Fibroblast of lung (primary cell): ENCODE data around the gene KCNQ1OT1. TPM values are rescaled to one million over a fixed set of nuclear protein-coding genes. Genes with fewer than 3 reads are reported as not detected.

ENCODE experiments used
- DNase-seq, 2 donors: peaks; one replicate each; pipeline versions ENCODE4 v3.0.0 to v3.0.0-alpha.2; 2010; ENCODE audit warnings: low read depth in 2 of 2
- H2AFZ ChIP-seq: 2 replicates; pipeline ENCODE4 v1.5.1; 2012; ENCODE audit warnings: low read length, control low read depth, inconsistent platforms
- H3K27ac ChIP-seq: 2 replicates; pipeline ENCODE4 v1.5.1; 2011; ENCODE audit warnings: low read length, control low read depth; ENCODE audit not compliant: insufficient read depth
- H3K27me3 ChIP-seq: 2 replicates; pipeline ENCODE4 v1.5.1; 2011; ENCODE audit warnings: mild to moderate bottlenecking, low read length; ENCODE audit not compliant: control insufficient read depth, insufficient read depth
- H3K36me3 ChIP-seq: 2 replicates; pipeline ENCODE4 v1.5.1; 2011; ENCODE audit warnings: low read length; ENCODE audit not compliant: control insufficient read depth, insufficient read depth
- H3K4me1 ChIP-seq: 2 replicates; pipeline ENCODE4 v1.5.1; 2011; ENCODE audit warnings: low read length; ENCODE audit not compliant: control insufficient read depth, insufficient read depth; ENCODE audit errors: extremely low read depth
- H3K4me2 ChIP-seq: 2 replicates; pipeline ENCODE4 v1.5.1; 2011; ENCODE audit warnings: low read length, control low read depth; ENCODE audit not compliant: insufficient read depth; ENCODE audit errors: extremely low read depth
- H3K4me3 ChIP-seq, 4 experiments: fragments of 200-600 bp in 1 of 4; sonication (generic) in 1 of 4; replicated peaks in 1 of 4; 2 replicates each; pipeline ENCODE4 v1.5.1; 2011 to 2016; ENCODE audit warnings: low read length in 4 of 4, low read depth in 3 of 4, mild to moderate bottlenecking in 3 of 4, control low read depth in 2 of 4, inconsistent platforms in 1 of 4, mixed read lengths in 1 of 4; ENCODE audit not compliant: insufficient read depth in 1 of 4; ENCODE audit errors: control extremely low read depth in 1 of 4
- H3K79me2 ChIP-seq: 2 replicates; pipeline ENCODE4 v1.5.1; 2012; ENCODE audit warnings: mild to moderate bottlenecking, low read length, inconsistent platforms; ENCODE audit not compliant: control insufficient read depth, insufficient read depth
- H3K9ac ChIP-seq: 2 replicates; pipeline ENCODE4 v1.5.1; 2011; ENCODE audit warnings: mild to moderate bottlenecking, low read length, control low read depth; ENCODE audit not compliant: insufficient read depth
- H3K9me3 ChIP-seq: 2 replicates; pipeline ENCODE4 v1.5.1; 2012; ENCODE audit warnings: low read depth, low read length; ENCODE audit not compliant: control insufficient read depth, insufficient read depth
- H4K20me1 ChIP-seq: 2 replicates; pipeline ENCODE4 v1.5.1; 2011; ENCODE audit warnings: low read length; ENCODE audit not compliant: control insufficient read depth, insufficient read depth; ENCODE audit errors: extremely low read depth
- EZH2 ChIP-seq: IDR thresholded peaks from 2 replicates; pipeline ENCODE4 v1.5.1; 2012; ENCODE audit warnings: low read length, control low read depth, mild to moderate bottlenecking; ENCODE audit errors: missing control alignments
- polyA plus RNA-seq, 2 donors: library from polyadenylated mRNA; depleted of rRNA in 1 of 2; stranded (reverse) in 1 of 2; unstranded in 1 of 2; fragments of >200 nt; gene quantifications; 2 replicates each; pipeline ENCODE4 v1.2.1, GENCODE V29; 2011 to 2012; ENCODE audit warnings: missing spikeins in 1 of 2
- total RNA-seq: library from RNA; depleted of rRNA; stranded (reverse); fragments of >200 nt; gene quantifications from 2 replicates; pipeline ENCODE4 v1.2.1, GENCODE V29; 2014
- TF ChIP-seq, protein P1 (sequence below), 2 donors: IDR thresholded peaks in 1 of 2; conservative IDR thresholded peaks in 1 of 2; 1 replicate in 1 of 2; 2 replicates in 1 of 2; pipeline ENCODE4 v1.5.1; 2011 to 2012; ENCODE audit warnings: low read length in 2 of 2, control low read depth in 1 of 2, inconsistent platforms in 1 of 2, low read depth in 1 of 2, mild to moderate bottlenecking in 1 of 2

The KCNQ1OT1 gene
- total and polyA plus RNA-seq, 2 donors (not counting 1 experiment from before 2014, with no cell fraction given): 0.11 to 1.8 TPM

DNA sequence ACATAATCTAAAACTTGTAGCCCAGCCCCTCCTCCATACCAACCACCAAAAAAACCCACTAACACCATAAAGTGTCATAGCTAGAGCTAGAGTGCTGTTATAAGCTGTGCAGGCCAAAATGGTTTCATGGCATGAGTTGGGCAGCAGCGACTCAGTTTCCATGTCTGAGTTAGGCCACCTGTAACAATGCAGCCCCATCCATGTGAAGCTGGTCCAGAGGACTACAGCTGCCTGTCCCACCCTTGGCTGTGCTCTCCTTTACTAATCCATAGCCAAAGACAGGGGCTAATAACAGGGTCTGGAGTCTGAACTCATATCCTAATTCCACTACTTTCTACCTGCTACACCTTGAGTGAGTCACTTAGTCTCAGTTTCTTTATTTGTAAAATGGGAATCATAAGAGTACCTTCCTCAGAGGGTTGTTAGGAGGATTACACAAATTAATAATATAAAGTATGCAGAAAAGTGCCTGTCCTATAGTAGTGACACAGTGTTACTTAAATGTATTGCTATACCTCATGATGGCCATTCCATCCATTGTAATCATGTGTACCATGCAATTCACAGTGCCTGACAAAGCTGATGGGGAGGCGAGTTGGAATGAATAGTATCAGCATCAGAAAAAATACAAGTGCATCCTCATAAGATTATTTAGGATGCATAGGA lies 20.6 kb downstream of the KCNQ1OT1 start:
- Histone ChIP-seq H3K27ac (no peak overlapping the region), H3K36me3 (no peaks in the 10 kb centered on the region), H3K79me2 (no peaks in the 10 kb centered on the region), H2AFZ (no peak overlapping the region), H4K20me1 (no peaks in the 10 kb centered on the region), H3K9ac (no peak overlapping the region), H3K4me1 (no peaks in the 10 kb centered on the region), H3K4me2 (no peak overlapping the region), H3K27me3 (no peaks in the 10 kb centered on the region), H3K9me3 (no peaks in the 10 kb centered on the region), H3K4me3 (no peak overlapping the region)
- TF ChIP-seq EZH2: no peak
- TF ChIP-seq, protein P1, sequence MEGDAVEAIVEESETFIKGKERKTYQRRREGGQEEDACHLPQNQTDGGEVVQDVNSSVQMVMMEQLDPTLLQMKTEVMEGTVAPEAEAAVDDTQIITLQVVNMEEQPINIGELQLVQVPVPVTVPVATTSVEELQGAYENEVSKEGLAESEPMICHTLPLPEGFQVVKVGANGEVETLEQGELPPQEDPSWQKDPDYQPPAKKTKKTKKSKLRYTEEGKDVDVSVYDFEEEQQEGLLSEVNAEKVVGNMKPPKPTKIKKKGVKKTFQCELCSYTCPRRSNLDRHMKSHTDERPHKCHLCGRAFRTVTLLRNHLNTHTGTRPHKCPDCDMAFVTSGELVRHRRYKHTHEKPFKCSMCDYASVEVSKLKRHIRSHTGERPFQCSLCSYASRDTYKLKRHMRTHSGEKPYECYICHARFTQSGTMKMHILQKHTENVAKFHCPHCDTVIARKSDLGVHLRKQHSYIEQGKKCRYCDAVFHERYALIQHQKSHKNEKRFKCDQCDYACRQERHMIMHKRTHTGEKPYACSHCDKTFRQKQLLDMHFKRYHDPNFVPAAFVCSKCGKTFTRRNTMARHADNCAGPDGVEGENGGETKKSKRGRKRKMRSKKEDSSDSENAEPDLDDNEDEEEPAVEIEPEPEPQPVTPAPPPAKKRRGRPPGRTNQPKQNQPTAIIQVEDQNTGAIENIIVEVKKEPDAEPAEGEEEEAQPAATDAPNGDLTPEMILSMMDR (conservative IDR thresholded peaks at IDR 0.05 in 1 of 2, IDR thresholded peaks at IDR 0.05 in 1 of 2; ENCODE audit: low read depth in 1 of 2, low read length in 2 of 2): no peak
- DNase-seq: no peak

DNA sequence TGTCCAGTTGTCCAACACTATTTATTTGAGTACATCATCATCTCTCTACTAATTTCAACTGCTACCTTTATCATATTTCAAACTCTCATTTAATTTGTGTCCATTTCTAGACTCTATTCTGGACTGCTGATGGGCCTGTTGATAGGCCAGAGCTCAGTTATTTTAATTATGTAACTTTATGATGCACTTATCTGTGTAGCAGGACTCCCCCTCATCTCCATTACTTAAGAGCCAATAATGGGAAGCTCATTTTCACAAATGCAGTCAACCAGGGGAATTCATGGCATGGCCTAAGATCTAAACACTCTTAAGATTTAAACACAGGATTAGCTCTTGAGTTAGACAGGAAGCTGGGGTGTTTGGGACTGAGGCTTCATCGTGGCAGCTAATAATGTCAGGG lies 21.4 kb downstream of the KCNQ1OT1 start:
- H3K79me2 ChIP-seq: no peaks in the 10 kb centered on the region
- H4K20me1 ChIP-seq: no peaks in the 10 kb centered on the region
- no peak for DNase-seq

DNA sequence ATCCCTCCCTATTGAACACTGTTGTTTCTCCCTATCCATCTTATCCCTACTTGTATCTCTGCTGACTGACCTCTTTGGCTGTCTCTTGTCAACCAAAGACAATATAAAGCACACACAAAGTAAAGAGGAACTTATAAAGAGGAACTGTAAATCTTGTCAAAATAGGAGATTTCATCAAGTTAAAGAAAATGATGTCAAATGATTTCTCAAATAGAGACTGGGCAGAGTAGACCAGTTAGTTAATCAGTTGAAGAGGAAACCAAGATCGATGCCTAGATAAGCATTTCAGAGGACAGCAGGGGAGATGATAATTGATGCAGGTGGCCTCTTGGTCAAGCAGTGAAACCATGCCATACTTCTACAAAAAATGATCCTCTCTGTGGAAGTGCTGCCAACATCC lies 22.7 kb downstream of the KCNQ1OT1 start:
- Histone ChIP-seq H3K4me3 (no peak overlapping the region), H3K4me2 (no peak overlapping the region), H3K9ac (no peak overlapping the region), H3K36me3 (no peaks in the 10 kb centered on the region), H3K4me1 (no peaks in the 10 kb centered on the region), H4K20me1 (no peaks in the 10 kb centered on the region), H3K27me3 (no peaks in the 10 kb centered on the region), H3K27ac (no peak overlapping the region), H3K9me3 (no peaks in the 10 kb centered on the region), H2AFZ (no peak overlapping the region), H3K79me2 (no peaks in the 10 kb centered on the region)
- no peak for DNase-seq
- TF ChIP-seq, protein P1 (conservative IDR thresholded peaks at IDR 0.05 in 1 of 2, IDR thresholded peaks at IDR 0.05 in 1 of 2; ENCODE audit: low read depth in 1 of 2, low read length in 2 of 2): no peak
- TF ChIP-seq EZH2: no peak

More for the DNA sequence above, 21.4 kb downstream of the KCNQ1OT1 start:
- Histone ChIP-seq H3K27ac (no peak overlapping the region), H2AFZ (no peak overlapping the region), H3K4me2 (no peak overlapping the region), H3K4me1 (no peaks in the 10 kb centered on the region), H3K27me3 (no peaks in the 10 kb centered on the region), H3K9me3 (no peaks in the 10 kb centered on the region), H3K9ac (no peak overlapping the region), H3K36me3 (no peaks in the 10 kb centered on the region), H3K4me3 (no peak overlapping the region)
- no peak for TF ChIP-seq EZH2
- TF ChIP-seq, protein P1 (conservative IDR thresholded peaks at IDR 0.05 in 1 of 2, IDR thresholded peaks at IDR 0.05 in 1 of 2; ENCODE audit: low read depth in 1 of 2, low read length in 2 of 2): no peak
